Fibroblast of villous mesenchyme (primary cell): ENCODE measurements around the gene IRF7. TPM values are rescaled to one million over a fixed set of nuclear protein-coding genes. Genes with fewer than 3 reads are reported as not detected.
A peak's percentile ranks its signal among the peaks of the same experiment; 100 is the strongest.

ENCODE experiments used
- DNase-seq: peaks from one replicate; pipeline ENCODE4 v3.0.0-alpha.2; 2010; ENCODE audit warnings: low read depth
- H3K4me3 ChIP-seq: 2 replicates; pipeline ENCODE4 v1.5.1; 2011; ENCODE audit warnings: low read depth, mild to moderate bottlenecking, low read length
- CTCF ChIP-seq: IDR thresholded peaks from 2 replicates; pipeline ENCODE4 v1.5.1; 2012; ENCODE audit warnings: low read depth, mild to moderate bottlenecking, low read length; ENCODE audit not compliant: insufficient read depth
- total RNA-seq: library from RNA; depleted of rRNA; stranded (reverse); fragments of >200 nt; gene quantifications from 2 replicates; pipeline ENCODE4 v1.2.3, GENCODE V29; 2012

IRF7 gene
- total RNA-seq, result 7.7 and 8.2 TPM in 2 replicates

GRCh38 chr11:615504-616319 is at the start of gene IRF7:
Gene IRF7 (minus strand): TSS chr11:615950. CDS start chr11:615364, 586 bp downstream.
- TF ChIP-seq CTCF, result no peak
- peak; percentile 93 for DNase-seq
- peak within 1 kb of the TSS; percentile 80 for H3K4me3 ChIP-seq

- peak; percentile 96 for DNase-seq
- no peak for TF ChIP-seq CTCF
- H3K4me3 ChIP-seq, result no peak overlapping the region
Measured at GRCh38 chr11:665062-665703, 49.4 kb upstream of the IRF7 start.

GRCh38 chr11:662689-663274 is 47.0 kb upstream of the IRF7 start:
- peak; percentile 69 for DNase-seq
- peak; percentile 88 for TF ChIP-seq CTCF

GRCh38 chr11:660681-661444 is 45.1 kb upstream of the IRF7 start:
- H3K4me3 ChIP-seq, result no peak overlapping the region
- no peak for DNase-seq
- no peak for TF ChIP-seq CTCF

More at GRCh38 chr11:662689-663274, 47.0 kb upstream of the IRF7 start:
- H3K4me3 ChIP-seq, result no peak overlapping the region

GRCh38 chr11:660281-660680 is 44.5 kb upstream of the IRF7 start:
- TF ChIP-seq CTCF, result no peak
- H3K4me3 ChIP-seq, result no peak overlapping the region
- no peak for DNase-seq

GRCh38 chr11:659532-660085 is 43.9 kb upstream of the IRF7 start:
- no peak overlapping the region for H3K4me3 ChIP-seq
- DNase-seq, result no peak
- no peak for TF ChIP-seq CTCF
